Measurements from ENCODE around the gene DTYMK. TPM values are rescaled to one million over a fixed set of nuclear protein-coding genes. Genes with fewer than 3 reads are reported as not detected.

Gene DTYMK
- total and polyA plus RNA-seq, 2 experiments from 2014 or later, result 27.9 to 78.7 TPM

DNA sequence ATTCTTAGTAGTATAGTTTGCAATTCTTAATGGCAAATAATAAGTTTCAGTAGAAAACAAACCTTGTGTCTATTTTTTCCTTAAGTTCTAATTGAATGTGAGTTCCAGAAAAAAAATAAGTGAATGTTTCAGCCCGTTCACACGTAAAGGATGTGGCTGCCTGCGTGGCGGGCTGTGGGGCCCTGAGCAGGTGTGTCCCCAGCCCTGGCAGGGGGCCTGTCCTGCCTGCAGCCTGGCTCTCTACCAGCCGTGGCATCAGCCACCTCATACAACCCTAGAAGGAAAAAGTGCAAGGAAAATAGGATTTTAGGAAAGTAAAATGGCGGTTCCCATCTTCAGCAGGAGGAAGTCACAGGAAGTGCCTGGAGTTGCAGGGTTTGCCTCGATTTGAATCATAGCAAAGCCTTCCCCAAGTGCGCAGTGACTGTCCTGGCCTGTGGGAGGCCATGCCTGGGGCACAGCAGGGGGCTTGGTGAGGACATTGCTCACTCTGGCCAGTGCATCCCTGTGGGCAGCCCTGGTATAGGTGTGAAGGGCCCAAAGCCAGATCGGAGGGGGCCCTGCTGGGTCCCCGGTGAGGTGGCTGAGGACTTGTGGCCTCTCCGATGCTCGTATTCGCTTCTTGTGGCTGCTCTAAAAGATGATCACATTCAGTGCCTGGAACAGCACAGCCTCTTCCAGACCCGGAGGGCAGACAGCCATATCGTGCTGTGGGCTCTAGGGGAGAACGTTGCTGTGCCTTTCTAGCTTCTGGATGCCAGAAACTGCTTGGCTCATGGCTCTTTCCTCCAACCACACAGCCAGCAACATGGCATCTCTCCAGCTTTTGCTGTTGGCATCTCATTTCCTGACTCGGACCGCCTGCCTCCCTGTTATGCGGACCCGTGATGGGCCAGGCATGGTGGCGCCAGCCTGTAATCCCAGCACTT lies 12.6 kb downstream of the DTYMK start:
- Histone ChIP-seq H4K20me1 (ENCODE audit: insufficient read depth) (no peaks in the 10 kb centered on the region), H3K27ac (no peak overlapping the region), H3K9me2 (ENCODE audit: insufficient read depth) (no peaks in the 10 kb centered on the region), H3K27me3 (replicated peaks; ENCODE audit: insufficient read depth) (no peaks in the 10 kb centered on the region), H3K4me2 (ENCODE audit: unreplicated experiment) (no peak overlapping the region), H3K36me3 (ENCODE audit: low read depth) (peaks cover 3% of the 10 kb centered on the region; the same call in 1 of the 2 replicates), H3K9me3 (ENCODE audit: low read depth) (no peaks in the 10 kb centered on the region), H3K4me1 (ENCODE audit: insufficient read depth) (no peaks in the 10 kb centered on the region), H3K79me2 (ENCODE audit: insufficient read depth) (peaks cover 9% of the 10 kb centered on the region; the same call in 1 of the 2 replicates), H2AFZ (no peak overlapping the region), H3K4me3 (no peak overlapping the region), H3F3A (ENCODE audit: insufficient read depth) (no peaks in the 10 kb centered on the region), H3K9ac (no peak overlapping the region)
- peak; percentile 31 for DNase-seq
- 73% methylated on average over 20 to 21 of the region's 21 CpGs for WGBS, 2 experiments (ENCODE audit: low coverage in 1 of 2, low lambda C conversion rate in 2 of 2, missing lambda C conversion rate in 2 of 2)
- in situ Hi-C loops (cut with MboI), result no loop called here
- no peak for TF ChIP-seq EZH2 (IDR thresholded peaks at IDR 0.05; ENCODE audit: insufficient read depth, poor library complexity, severe bottlenecking)
- TF ChIP-seq EZH2phosphoT487 (IDR thresholded peaks at IDR 0.05; ENCODE audit: insufficient read depth, low read depth), result no peak

DNA sequence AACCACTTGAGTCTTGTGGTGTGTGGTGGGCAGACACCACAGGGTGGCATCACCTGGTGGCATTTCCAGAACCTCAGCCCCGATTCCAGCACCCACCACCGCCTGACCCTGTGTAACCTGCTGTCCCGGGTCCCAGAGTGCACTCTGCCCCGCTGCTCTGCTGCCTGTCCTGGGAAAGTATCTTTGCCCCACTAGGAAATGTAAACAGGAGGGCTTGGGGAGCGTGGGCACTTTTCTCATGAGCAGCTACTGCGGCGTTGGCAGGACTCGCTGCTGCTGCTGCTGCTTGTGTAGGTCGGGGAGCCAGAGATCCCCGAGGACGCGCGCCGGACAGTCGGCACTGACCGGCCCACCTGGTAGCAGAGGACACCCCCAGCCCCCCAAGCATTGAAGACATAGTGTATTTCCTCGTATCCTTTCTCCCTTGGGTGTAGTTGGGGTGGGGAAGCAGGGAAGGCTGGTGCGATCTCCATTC lies 13.4 kb downstream of the DTYMK start:
- no peaks in the 10 kb centered on the region for H4K20me1 ChIP-seq (ENCODE audit: insufficient read depth)
- H3K4me1 ChIP-seq (ENCODE audit: insufficient read depth), result no peaks in the 10 kb centered on the region
- 85 to 88% methylated on average over 15 to 18 of the region's 18 CpGs for WGBS, 2 experiments (ENCODE audit: low coverage in 1 of 2, low lambda C conversion rate in 2 of 2, missing lambda C conversion rate in 2 of 2)
- H2AFZ ChIP-seq, result no peak overlapping the region
- no peaks in the 10 kb centered on the region for H3K9me3 ChIP-seq (ENCODE audit: low read depth)
- in situ Hi-C loops (cut with MboI), result no loop called here
- DNase-seq, result no peak
- TF ChIP-seq EZH2 (IDR thresholded peaks at IDR 0.05; ENCODE audit: insufficient read depth, poor library complexity, severe bottlenecking) (no peak), EZH2phosphoT487 (IDR thresholded peaks at IDR 0.05; ENCODE audit: insufficient read depth, low read depth) (no peak)
- H3K27me3 ChIP-seq (replicated peaks; ENCODE audit: insufficient read depth), result no peaks in the 10 kb centered on the region
- H3K9me2 ChIP-seq (ENCODE audit: insufficient read depth), result no peaks in the 10 kb centered on the region
- H3K27ac ChIP-seq, result no peak overlapping the region
- no peak overlapping the region for H3K9ac ChIP-seq
- 0 out of 2 replicates have a peak, but pooled peaks cover under 1% of the 10 kb centered on the region for H3K36me3 ChIP-seq (ENCODE audit: low read depth)
- H3F3A ChIP-seq (ENCODE audit: insufficient read depth), result no peaks in the 10 kb centered on the region
- H3K4me3 ChIP-seq, result no peak overlapping the region
- H3K4me2 ChIP-seq (ENCODE audit: unreplicated experiment), result no peak overlapping the region
- H3K79me2 ChIP-seq (ENCODE audit: insufficient read depth), result peaks cover under 1% of the 10 kb centered on the region; the same call in 1 of the 2 replicates

- no peaks in the 10 kb centered on the region for H3K9me2 ChIP-seq (ENCODE audit: insufficient read depth)
- H4K20me1 ChIP-seq (ENCODE audit: insufficient read depth), result no peaks in the 10 kb centered on the region
- no peaks in the 10 kb centered on the region for H3K9me3 ChIP-seq (ENCODE audit: low read depth)
- H3K4me3 ChIP-seq, result no peak overlapping the region
- no peak overlapping the region for H3K4me2 ChIP-seq (ENCODE audit: unreplicated experiment)
- DNase-seq, result no peak
- H3F3A ChIP-seq (ENCODE audit: insufficient read depth), result no peaks in the 10 kb centered on the region
- no peaks in the 10 kb centered on the region for H3K36me3 ChIP-seq (ENCODE audit: low read depth)
- H3K27ac ChIP-seq, result no peak overlapping the region
- no peaks in the 10 kb centered on the region for H3K27me3 ChIP-seq (replicated peaks; ENCODE audit: insufficient read depth)
- TF ChIP-seq EZH2 (IDR thresholded peaks at IDR 0.05; ENCODE audit: insufficient read depth, poor library complexity, severe bottlenecking), result no peak
- no peak for TF ChIP-seq EZH2phosphoT487 (IDR thresholded peaks at IDR 0.05; ENCODE audit: insufficient read depth, low read depth)
- no peak overlapping the region for H3K9ac ChIP-seq
- H2AFZ ChIP-seq, result no peak overlapping the region
- WGBS, 2 experiments (ENCODE audit: low coverage in 1 of 2, low lambda C conversion rate in 2 of 2, missing lambda C conversion rate in 2 of 2), result 93 to 94% methylated on average over 38 to 42 of the region's 42 CpGs
- no peaks in the 10 kb centered on the region for H3K4me1 ChIP-seq (ENCODE audit: insufficient read depth)
- in situ Hi-C loops (cut with MboI), result no loop called here
- H3K79me2 ChIP-seq (ENCODE audit: insufficient read depth), result no peaks in the 10 kb centered on the region
These were observed 14.1 kb downstream of the DTYMK start for GRCh38 chr2:241672243-241673188.
